Measurements from ENCODE around the gene KRT6B. TPM values are rescaled to one million over a fixed set of nuclear protein-coding genes. Genes with fewer than 3 reads are reported as not detected.
"Not testable (repeated sequence)": the region's sequence is repeated elsewhere in the genome, so short reads cannot be mapped to it uniquely, and the experiment has no call there.

Gene KRT6B
- total RNA-seq, 1 experiment from 2014 or later: 7.7 TPM

DNA sequence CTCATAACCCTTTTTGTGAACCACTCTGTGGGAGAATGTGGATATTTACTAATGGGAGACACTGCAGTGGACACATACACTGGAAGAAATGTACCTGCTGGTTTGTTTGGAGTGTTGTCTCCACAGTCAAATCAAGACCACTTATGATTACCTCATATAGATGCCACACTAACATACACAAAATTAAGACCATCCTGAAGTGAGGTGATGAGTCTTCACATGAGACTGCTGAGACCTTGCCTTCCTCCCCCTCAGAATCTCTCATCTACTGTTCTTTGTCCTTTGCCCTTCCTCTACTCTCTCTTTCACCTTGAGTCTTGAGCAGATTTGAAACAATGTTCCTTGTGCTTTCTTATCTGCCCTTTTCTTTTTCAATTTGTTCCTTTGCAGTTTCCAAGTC is 36.8 kb upstream of the KRT6B start:
- H3K27me3 ChIP-seq (ENCODE audit: low read length): no peaks in the 10 kb centered on the region
- 0 out of 2 replicates have a peak, but pooled peaks cover 2% of the 10 kb centered on the region for H3K9me3 ChIP-seq (ENCODE audit: low read length)
- ChIA-PET POLR2A (ENCODE audit: unreplicated experiment) (no interaction called here), CTCF (no interaction called here)
- no peaks in the 10 kb centered on the region for H3K79me2 ChIP-seq (ENCODE audit: low read length)
- no peaks in the 10 kb centered on the region for H3K9me2 ChIP-seq (replicated peaks; ENCODE audit: low read length)
- H3K4me3 ChIP-seq (ENCODE audit: low read length): no peak overlapping the region
- peaks cover 9% of the 10 kb centered on the region for H3K4me1 ChIP-seq (ENCODE audit: insufficient read depth, low read length)
- no peaks in the 10 kb centered on the region for H3K36me3 ChIP-seq (ENCODE audit: low read depth, low read length)
- H2AFZ ChIP-seq (ENCODE audit: low read length): no peak overlapping the region
- BruUV-seq (replicated peaks): no TSS peak
- DNase-seq: no peak
- no peak overlapping the region for H3K9ac ChIP-seq (ENCODE audit: low read length)
- H4K20me1 ChIP-seq (ENCODE audit: low read length): no peaks in the 10 kb centered on the region
- no peaks in the 10 kb centered on the region for H3F3A ChIP-seq (ENCODE audit: low read length, unreplicated experiment)
- no peak for ATAC-seq
- TF ChIP-seq EZH2 (IDR thresholded peaks at IDR 0.05; ENCODE audit: low read length, unreplicated experiment) (no peak), EZH2phosphoT487 (IDR thresholded peaks at IDR 0.05; ENCODE audit: borderline replicate concordance, low read length) (no peak)
- TF ChIP-seq, protein P1, sequence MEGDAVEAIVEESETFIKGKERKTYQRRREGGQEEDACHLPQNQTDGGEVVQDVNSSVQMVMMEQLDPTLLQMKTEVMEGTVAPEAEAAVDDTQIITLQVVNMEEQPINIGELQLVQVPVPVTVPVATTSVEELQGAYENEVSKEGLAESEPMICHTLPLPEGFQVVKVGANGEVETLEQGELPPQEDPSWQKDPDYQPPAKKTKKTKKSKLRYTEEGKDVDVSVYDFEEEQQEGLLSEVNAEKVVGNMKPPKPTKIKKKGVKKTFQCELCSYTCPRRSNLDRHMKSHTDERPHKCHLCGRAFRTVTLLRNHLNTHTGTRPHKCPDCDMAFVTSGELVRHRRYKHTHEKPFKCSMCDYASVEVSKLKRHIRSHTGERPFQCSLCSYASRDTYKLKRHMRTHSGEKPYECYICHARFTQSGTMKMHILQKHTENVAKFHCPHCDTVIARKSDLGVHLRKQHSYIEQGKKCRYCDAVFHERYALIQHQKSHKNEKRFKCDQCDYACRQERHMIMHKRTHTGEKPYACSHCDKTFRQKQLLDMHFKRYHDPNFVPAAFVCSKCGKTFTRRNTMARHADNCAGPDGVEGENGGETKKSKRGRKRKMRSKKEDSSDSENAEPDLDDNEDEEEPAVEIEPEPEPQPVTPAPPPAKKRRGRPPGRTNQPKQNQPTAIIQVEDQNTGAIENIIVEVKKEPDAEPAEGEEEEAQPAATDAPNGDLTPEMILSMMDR (conservative IDR thresholded peaks at IDR 0.05; ENCODE audit: low read depth, low read length): no peak
- no peak overlapping the region for H3K27ac ChIP-seq (ENCODE audit: low read length)
- intact Hi-C loops (cut with micrococcal nuclease): no loop called here
- H3K4me2 ChIP-seq (ENCODE audit: low read length): no peak overlapping the region

DNA sequence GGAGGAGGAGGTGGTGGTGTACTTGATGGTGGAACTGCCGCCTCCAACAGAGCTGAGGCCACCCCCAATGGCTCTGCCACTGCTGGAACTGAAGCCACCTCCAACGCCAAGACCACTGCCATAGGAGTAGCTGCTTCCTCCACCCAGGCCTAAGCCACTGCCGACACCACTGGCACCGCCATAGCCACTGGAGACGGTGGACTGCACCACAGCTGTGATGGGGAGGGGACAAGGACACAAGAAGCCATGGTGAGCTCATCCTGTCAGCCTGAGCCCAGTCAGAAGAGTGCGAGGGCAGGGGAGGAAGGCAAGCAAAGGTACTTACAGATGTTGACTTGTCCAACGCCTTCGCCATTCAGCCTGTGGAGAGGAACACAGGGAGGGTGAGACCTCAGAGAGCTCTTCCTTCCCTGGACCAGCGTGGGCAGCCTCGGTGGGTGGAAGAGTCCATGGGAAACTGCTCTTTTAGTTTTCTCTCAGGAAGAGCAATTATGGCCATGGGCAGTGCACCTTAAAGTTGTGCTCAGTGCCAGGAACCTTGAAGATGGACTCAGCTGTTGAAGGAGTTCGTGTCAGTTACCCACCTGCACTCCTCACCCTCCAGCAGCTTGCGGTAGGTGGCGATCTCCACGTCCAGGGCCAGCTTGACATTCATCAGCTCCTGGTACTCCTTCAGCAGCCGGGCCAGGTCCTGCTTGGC is 35.9 kb upstream of the KRT6B start:
- ATAC-seq; CTCF ChIA-PET; H3K9me2 ChIP-seq (replicated peaks; ENCODE audit: low read length); BruUV-seq (replicated peaks); POLR2A ChIA-PET (ENCODE audit: unreplicated experiment); H3K9ac ChIP-seq (ENCODE audit: low read length); DNase-seq; H3F3A ChIP-seq (ENCODE audit: low read length, unreplicated experiment); H3K9me3 ChIP-seq (ENCODE audit: low read length); H3K4me2 ChIP-seq (ENCODE audit: low read length); H3K27ac ChIP-seq (ENCODE audit: low read length); H3K27me3 ChIP-seq (ENCODE audit: low read length); H3K79me2 ChIP-seq (ENCODE audit: low read length); H3K4me3 ChIP-seq (ENCODE audit: low read length); H3K36me3 ChIP-seq (ENCODE audit: low read depth, low read length); H2AFZ ChIP-seq (ENCODE audit: low read length); intact Hi-C loops (cut with micrococcal nuclease); H4K20me1 ChIP-seq (ENCODE audit: low read length); H3K4me1 ChIP-seq (ENCODE audit: insufficient read depth, low read length): not testable (repeated sequence)

DNA sequence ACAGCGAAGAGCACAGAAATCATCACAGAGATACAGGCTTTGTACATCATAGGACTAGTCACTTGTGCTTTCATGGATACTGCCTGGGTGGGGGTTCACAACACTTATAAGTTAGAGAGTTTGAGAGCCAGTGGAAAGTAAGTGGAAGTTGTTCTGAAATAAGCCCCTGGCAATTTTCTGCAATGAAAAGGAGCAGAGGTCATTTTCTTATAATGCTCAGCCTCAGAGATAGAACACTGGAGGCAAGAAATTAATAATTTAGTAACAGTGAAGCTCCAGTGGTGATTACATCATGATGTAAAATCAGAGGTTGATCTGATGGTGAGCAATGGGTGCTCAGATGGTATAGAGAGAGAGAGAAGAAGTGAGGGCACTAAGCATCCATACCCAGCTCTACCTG is 35.3 kb upstream of the KRT6B start:
- Histone ChIP-seq H3K9me2 (replicated peaks; ENCODE audit: low read length) (no peaks in the 10 kb centered on the region), H3K4me1 (ENCODE audit: insufficient read depth, low read length) (no peaks in the 10 kb centered on the region), H3K4me3 (ENCODE audit: low read length) (no peak overlapping the region), H3K79me2 (ENCODE audit: low read length) (no peaks in the 10 kb centered on the region), H3K36me3 (ENCODE audit: low read depth, low read length) (no peaks in the 10 kb centered on the region), H2AFZ (ENCODE audit: low read length) (no peak overlapping the region), H3K9ac (ENCODE audit: low read length) (no peak overlapping the region), H3K9me3 (ENCODE audit: low read length) (0 out of 2 replicates have a peak, but pooled peaks cover 2% of the 10 kb centered on the region), H4K20me1 (ENCODE audit: low read length) (no peaks in the 10 kb centered on the region), H3K27ac (ENCODE audit: low read length) (no peak overlapping the region), H3K27me3 (ENCODE audit: low read length) (no peaks in the 10 kb centered on the region), H3K4me2 (ENCODE audit: low read length) (no peak overlapping the region), H3F3A (ENCODE audit: low read length, unreplicated experiment) (no peaks in the 10 kb centered on the region)
- intact Hi-C loops (cut with micrococcal nuclease): no loop called here
- ATAC-seq: no peak
- CTCF ChIA-PET: no interaction called here
- POLR2A ChIA-PET (ENCODE audit: unreplicated experiment): no interaction called here
- BruUV-seq (replicated peaks): no TSS peak
- TF ChIP-seq, protein P1 (conservative IDR thresholded peaks at IDR 0.05; ENCODE audit: low read depth, low read length): no peak
- TF ChIP-seq EZH2phosphoT487 (IDR thresholded peaks at IDR 0.05; ENCODE audit: borderline replicate concordance, low read length) (no peak), EZH2 (IDR thresholded peaks at IDR 0.05; ENCODE audit: low read length, unreplicated experiment) (no peak)
- DNase-seq: no peak

All from PC-3 (cell line).